Uterus (tissue), 2 donors: ENCODE results near the gene MYO1D.

Experiments used
- CTCF ChIP-seq, 4 experiments: fragments of 200-600 bp in 2 of 4; fragments of 450-650 bp in 2 of 4; sonication (generic) in 2 of 4; IDR thresholded peaks; one replicate each; pipeline ENCODE4 v1.5.1; 2016 to 2019; ENCODE audit warnings: antibody characterized with exemption in 4 of 4, mild to moderate bottlenecking in 2 of 4, moderate library complexity in 1 of 4
- POLR2A ChIP-seq, 2 donors: fragments of 450-650 bp; IDR thresholded peaks; one replicate each; pipeline ENCODE4 v1.6.1; 2016; ENCODE audit warnings: antibody characterized with exemption in 2 of 2, mild to moderate bottlenecking in 1 of 2, moderate library complexity in 1 of 2

- no peak for TF ChIP-seq CTCF (IDR thresholded peaks at IDR 0.05)
- no peak for TF ChIP-seq POLR2A (IDR thresholded peaks at IDR 0.05)
Observed at GRCh38 chr17:32697728-32698625, 178.9 kb downstream of the MYO1D start.
